GM18498 (cell line): ENCODE data around the gene PIK3R6.
"Not testable (repeated sequence)": the region's sequence is repeated elsewhere in the genome, so short reads cannot be mapped to it uniquely, and the experiment has no call there.

Source experiments
- ATAC-seq: cut with Tn5 transposase; IDR thresholded peaks from one replicate; pipeline ENCODE4 v1.9.1; 2021; ENCODE audit warnings: mild to moderate bottlenecking, moderate library complexity; ENCODE audit not compliant: unreplicated experiment

PIK3R6 gene

GRCh38 chr17:8894202-8894671 lies 26.8 kb upstream of the PIK3R6 start:
- no peak for ATAC-seq

DNA sequence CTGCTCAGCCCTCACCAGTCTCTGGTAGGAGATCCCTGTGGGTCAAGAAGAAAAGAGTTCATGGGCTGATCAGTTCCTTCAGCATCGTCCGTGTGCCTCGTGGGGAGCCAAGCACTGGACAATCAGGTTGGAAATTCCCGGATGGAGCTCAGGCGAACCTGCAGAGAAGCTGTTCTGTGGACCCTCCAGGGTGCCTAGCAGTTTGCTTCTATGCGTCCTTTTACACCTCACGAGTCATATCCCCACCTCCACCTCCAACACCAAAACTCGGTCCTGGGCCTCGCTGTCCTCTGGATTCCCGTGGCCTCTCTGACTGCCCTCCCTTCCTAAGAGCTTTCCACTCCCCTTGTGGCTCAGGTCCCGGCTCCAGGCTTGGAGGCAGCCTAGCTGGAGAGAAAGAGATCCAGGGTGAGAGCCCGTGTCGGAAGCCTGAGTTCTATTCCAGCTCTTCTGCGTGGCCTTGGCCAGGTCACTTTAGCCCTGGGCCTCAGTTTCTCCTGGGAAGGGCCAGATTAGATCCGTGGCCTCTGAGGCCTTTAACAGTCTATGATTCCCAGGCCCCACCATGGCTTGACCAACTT lies 26.2 kb upstream of the PIK3R6 start:
- no peak for ATAC-seq

DNA sequence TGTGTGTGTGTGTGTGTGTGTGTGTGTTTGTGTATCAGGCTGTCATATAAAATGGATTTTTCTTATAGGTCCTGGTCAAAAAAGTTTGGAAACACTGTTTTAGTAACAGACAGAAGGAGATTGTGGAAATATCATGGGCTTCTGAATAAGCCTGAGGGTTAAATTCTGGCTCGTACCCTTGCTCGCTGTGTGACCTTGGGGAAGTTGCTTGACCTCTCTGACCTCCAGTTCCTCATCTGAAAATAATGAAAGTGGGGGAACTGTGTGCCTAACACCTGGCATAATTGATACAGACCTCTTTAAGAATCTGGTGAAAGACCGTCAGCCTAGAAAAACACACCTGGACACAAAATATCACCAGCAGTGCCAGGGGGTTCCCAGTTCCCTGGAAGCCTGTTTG lies 25.6 kb upstream of the PIK3R6 start:
- no peak for ATAC-seq

- peak; percentile 42 for ATAC-seq
These were observed 24.8 kb upstream of the PIK3R6 start for GRCh38 chr17:8892338-8892690.

GRCh38 chr17:8890671-8891070 lies 23.2 kb upstream of the PIK3R6 start:
- no peak for ATAC-seq

DNA sequence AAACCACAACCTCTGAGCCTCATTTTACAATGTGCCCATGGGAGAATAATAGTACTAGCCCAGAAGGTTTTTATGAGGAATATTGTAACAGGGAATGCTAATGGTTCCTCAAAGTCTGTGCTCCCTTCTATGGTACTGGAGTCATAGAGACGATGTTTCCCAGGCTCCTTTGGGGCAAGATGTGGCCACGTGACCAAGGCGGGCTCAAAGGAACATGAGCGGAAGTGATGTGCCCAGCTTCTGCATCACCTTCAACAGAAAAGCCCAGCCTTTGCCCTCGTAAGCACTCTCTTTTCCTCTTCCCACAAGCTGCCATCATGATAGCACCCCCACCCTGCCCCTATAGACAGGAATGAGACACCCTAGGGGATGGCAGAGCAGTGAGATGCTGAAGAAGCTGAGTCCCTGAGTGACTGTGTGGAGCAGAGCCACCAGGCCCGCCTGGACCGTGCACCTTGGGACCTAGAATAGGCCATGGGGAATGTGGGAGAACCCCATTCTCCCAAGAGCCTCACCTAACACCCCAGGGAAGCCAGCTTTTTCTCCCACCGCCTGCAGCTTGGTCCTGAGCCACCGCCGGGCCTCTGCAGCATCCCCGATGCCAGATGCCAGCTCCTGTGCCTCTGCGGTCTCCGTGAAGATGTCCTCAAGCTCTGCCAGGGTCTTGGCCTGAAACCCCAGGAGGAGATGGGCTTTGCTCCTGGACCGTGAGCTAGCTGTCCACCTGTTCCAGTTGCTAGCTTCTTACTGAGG lies 22.2 kb upstream of the PIK3R6 start:
- ATAC-seq = no peak

DNA sequence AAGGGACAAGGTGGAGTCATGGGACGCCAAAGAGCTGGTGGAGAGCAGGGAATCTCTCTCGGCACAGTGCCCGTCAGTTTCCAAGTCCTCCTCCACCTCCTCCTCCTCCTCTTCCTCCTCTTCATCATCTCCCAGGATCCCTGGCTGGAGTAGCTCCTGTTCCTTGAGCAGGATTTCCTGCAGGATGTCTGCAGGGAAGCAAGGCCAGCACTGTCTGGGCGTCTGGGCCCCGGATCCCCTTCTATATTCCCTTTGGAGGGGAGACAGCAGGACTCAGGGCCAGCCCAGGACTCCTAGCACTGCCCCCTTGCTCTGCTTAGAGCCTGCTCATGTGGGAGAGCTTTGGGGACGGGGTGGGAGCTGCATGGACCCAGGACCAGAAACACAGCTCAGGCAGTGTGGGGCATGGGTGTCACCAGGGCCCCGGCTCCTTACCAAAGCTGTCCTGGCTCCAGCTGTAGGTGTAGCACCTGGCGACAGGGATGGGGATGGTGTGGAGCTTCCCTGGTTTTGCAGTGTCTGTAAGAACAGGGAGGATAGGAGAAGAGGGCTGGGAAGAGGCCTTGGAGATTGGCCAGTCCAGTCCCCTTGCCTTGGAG lies 21.3 kb upstream of the PIK3R6 start:
- ATAC-seq = no peak

- no peak for ATAC-seq
These were observed 20.6 kb upstream of the PIK3R6 start for GRCh38 chr17:8887834-8888703.

- no peak for ATAC-seq
These were observed 19.8 kb upstream of the PIK3R6 start for GRCh38 chr17:8887301-8887700.

DNA sequence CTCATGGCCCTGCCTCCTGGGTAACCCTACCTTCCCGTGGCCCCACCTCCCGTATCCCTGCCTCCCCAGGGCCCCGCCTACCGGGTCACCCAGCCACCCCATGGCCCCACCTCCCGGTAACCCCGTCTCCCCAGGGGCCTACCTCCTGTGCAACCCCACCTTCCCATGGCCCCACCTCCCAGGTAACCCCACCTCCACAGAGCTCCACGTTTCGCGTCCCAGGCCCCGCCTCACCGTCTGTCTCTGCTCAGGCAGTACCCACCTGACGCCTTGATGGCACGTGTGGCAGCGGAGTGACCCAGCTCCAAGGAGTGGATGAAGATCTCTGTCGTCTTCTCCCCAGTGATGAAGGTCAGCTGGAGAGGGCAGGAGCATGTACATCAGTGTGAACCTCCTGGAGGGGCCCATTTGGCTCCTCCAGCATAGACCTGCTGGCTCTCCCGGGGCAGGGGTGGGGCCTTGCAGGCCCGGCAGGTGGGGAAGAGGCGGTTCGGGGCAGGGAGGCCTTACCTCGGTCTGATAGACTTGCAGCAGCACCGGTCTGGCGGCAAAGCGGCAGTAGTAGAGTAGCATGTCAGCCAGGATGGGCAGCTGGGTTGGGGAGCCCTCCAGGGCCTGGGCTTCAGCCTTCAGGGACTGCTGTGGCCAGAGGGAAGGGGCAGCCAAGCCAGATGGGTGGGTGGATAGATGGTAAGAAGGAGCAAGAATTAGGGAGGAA lies 18.7 kb upstream of the PIK3R6 start:
- no peak for ATAC-seq

DNA sequence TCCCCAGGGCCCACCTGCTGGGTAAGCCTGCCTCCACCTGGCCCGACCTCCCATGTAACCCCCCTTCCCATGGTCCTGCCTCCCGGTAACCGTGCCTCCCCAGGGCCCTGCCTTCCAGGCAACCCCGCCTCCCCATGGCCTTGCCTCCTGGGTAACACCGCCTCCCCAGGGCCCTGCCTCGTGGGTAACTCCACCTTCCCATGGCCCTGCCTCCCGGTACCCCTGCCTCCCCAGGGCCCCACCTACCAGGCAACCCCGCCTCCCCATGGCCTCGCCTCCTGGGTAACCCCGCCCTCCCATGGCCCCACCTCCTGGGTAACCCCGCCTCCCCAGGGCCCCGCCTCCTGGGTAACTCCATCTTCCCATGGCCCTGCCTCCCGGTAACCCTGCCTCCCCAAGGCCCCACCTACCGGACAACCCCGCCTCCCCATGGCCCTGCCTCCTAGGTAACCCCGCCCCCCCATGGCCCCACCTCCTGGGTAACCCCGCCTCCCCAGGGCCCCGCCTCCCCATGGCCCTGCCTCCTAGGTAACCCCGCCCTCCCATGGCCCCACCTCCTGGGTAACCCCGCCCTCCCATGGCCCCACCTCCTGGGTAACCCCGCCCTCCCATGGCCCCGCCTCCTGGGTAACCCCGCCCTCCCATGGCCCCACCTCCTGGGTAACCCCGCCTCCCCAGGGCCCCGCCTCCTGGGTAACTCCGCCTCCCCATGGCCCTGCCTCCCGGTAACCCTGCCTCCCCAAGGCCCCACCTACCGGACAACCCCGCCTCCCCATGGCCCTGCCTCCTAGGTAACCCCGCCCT lies 17.9 kb upstream of the PIK3R6 start:
- not testable (repeated sequence) for ATAC-seq

- ATAC-seq = no peak
These were observed 17.0 kb upstream of the PIK3R6 start for GRCh38 chr17:8884336-8884990.

DNA sequence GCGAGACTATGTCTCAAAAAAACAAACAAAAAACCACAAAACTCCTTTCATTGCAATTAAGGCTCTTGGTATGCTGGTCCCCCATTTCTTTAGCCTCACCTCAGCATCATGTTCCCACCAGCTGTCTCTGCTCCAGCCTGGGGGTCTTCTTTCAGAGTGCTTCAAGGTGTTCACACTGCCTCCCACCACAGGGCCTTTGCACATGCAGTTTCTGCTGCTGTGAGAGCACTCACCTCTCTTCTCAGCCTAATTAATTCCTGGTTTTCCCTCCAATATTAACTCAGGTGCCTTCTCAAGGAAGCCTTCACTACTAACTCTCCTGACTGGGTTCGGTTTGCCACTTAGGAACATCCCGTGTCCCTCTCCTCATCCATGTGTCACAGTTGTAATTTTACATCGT lies 15.9 kb upstream of the PIK3R6 start:
- ATAC-seq = no peak

DNA sequence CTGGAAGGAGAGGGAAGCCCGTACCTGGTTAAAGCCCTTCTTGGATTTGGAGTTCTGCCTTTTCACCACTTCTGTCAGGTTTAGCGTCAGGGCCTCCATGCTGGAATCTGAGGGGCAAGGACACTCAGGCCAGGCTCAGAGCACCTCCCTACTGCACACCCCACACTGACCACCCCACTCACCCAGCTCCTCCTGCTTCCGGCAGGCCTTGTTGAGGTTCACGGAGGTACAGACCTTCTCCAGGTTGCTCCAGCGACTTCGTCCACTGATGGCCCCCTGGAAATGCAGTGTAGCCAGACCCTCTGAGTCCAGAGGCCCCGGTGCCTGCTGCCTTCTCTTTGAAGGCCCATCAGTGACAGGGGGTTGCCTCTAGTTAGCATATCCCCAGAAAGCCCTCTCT lies 14.1 kb upstream of the PIK3R6 start:
- no peak for ATAC-seq

GRCh38 chr17:8880466-8880865 lies 13.0 kb upstream of the PIK3R6 start:
- ATAC-seq = no peak

GRCh38 chr17:8879410-8879809 lies 11.9 kb upstream of the PIK3R6 start:
- no peak for ATAC-seq

DNA sequence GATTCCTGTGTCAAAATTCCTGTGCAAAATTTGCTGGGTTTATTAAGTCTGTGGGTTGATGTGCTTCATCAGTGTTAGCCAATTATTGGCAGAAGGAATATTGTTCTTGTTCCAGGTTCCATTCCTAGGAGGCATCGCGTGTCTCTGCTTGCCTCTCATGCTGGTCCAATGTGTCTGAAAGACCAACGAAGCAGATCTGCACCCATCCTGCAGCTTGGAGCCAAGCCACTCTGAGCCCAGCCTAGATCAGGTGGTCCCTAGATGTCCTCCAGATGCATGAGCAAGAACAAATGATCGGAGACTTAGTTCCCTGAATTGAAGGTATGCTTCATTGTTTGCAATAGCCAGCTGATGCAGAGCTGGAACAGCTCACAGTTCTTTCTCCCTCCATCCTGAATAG lies 10.5 kb upstream of the PIK3R6 start:
- ATAC-seq = no peak

GRCh38 chr17:8875957-8876356 lies 8.5 kb upstream of the PIK3R6 start:
- ATAC-seq = no peak

DNA sequence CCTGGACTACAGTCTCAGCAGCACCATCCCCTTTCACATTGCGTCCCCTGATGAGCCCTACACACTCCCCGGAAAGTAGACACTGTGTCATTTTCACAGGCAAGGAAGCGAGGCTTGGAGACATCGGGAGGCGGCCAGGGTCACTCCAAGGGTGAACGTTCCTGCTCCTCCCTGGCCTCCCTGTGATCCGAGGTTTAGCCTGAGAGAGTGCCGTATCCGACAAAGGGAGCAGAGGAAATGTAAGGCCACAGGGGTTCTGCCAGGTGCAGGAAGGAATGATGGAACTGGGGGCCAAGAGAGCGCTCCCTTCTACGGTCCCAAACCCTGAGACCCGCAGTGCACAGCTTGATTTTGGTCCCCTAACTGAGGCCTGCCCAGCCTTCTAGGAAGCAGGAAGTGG lies 8.0 kb upstream of the PIK3R6 start:
- no peak for ATAC-seq
